Smooth muscle cell (in vitro differentiated cells): Measurements from ENCODE around the gene SH3RF2. TPM values are rescaled to one million over a fixed set of nuclear protein-coding genes. Genes with fewer than 3 reads are reported as not detected.

Source experiments
- DNase-seq: peaks from one replicate; lab custom pipeline; 2025; ENCODE audit not compliant: unreplicated experiment; lab: John Stamatoyannopoulos, UW
- H2AFZ ChIP-seq: fragments of 200-600 bp; sonication (generic); 2 replicates; pipeline ENCODE4 v1.6.0; 2016; ENCODE audit warnings: antibody characterized with exemption, low read depth, mild to moderate bottlenecking
- H3F3A ChIP-seq: fragments of 200-600 bp; sonication (generic); 2 replicates; pipeline ENCODE4 v1.6.0; 2017; ENCODE audit warnings: antibody characterized with exemption, low read depth
- H3K27ac ChIP-seq: fragments of 200-600 bp; sonication (generic); 2 replicates; pipeline ENCODE4 v1.5.1; 2016; ENCODE audit warnings: low read depth, mild to moderate bottlenecking
- H3K27me3 ChIP-seq: fragments of 200-600 bp; sonication (generic); 2 replicates; pipeline ENCODE4 v1.6.1; 2016; ENCODE audit warnings: low read depth, mild to moderate bottlenecking
- H3K36me3 ChIP-seq: fragments of 200-600 bp; sonication (generic); 2 replicates; pipeline ENCODE4 v1.5.1; 2016; ENCODE audit warnings: low read depth
- H3K4me1 ChIP-seq: fragments of 200-600 bp; sonication (generic); 2 replicates; pipeline ENCODE4 v1.5.1; 2016; ENCODE audit warnings: low read depth
- H3K4me2 ChIP-seq: fragments of 200-600 bp; sonication (generic); 2 replicates; pipeline ENCODE4 v1.6.0; 2016; ENCODE audit warnings: mild to moderate bottlenecking
- H3K4me3 ChIP-seq: fragments of 200-600 bp; sonication (generic); 2 replicates; pipeline ENCODE4 v1.5.1; 2016; ENCODE audit warnings: mild to moderate bottlenecking
- H3K79me2 ChIP-seq: fragments of 200-600 bp; sonication (generic); 2 replicates; pipeline ENCODE4 v1.6.0; 2016; ENCODE audit warnings: low read depth, mild to moderate bottlenecking
- H3K9ac ChIP-seq: fragments of 200-600 bp; sonication (generic); 2 replicates; pipeline ENCODE4 v1.6.0; 2016; ENCODE audit warnings: low read depth
- H3K9me3 ChIP-seq: fragments of 200-600 bp; sonication (generic); replicated peaks from 2 replicates; pipeline ENCODE4 v1.5.1; 2016; ENCODE audit warnings: low read depth
- H4K20me1 ChIP-seq: fragments of 200-600 bp; sonication (generic); 2 replicates; pipeline ENCODE4 v1.6.0; 2016; ENCODE audit warnings: low read depth
- CTCF ChIP-seq: fragments of 200-600 bp; sonication (generic); IDR thresholded peaks from 2 replicates; pipeline ENCODE4 v1.5.1; 2017; ENCODE audit warnings: borderline replicate concordance, mild to moderate bottlenecking, antibody characterized with exemption; ENCODE audit not compliant: insufficient read depth, poor library complexity, severe bottlenecking
- WGBS: methylation state at CpG from one replicate; pipeline ENCODE4 v1.1.7; 2016; ENCODE audit warnings: low lambda C conversion rate; 5-methylcytosine and 5-hydroxymethylcytosine counted together
- polyA plus RNA-seq: library from polyadenylated mRNA; unstranded; fragments of >200 nt; fragmentation: Nextera tagmentation; extraction: Ambion mirVana; gene quantifications from 2 replicates; pipeline ENCODE4 v1.2.1, GENCODE V29; 2016
- total RNA-seq: library from RNA; depleted of rRNA; stranded (reverse); fragments of >200 nt; gene quantifications from 2 replicates; pipeline ENCODE4 v1.2.3, GENCODE V29; 2014

Gene SH3RF2
- total and polyA plus RNA-seq, 2 experiments from 2014 or later = 1.0 to 2.0 TPM

GRCh38 chr5:146040527-146040926, 104.1 kb downstream of the SH3RF2 start:
- 62% methylated on average over 3 of the region's 3 CpGs for WGBS
- Histone ChIP-seq H3K4me1 (no peaks in the 10 kb centered on the region), H3F3A (no peaks in the 10 kb centered on the region), H3K79me2 (no peaks in the 10 kb centered on the region), H3K4me2 (no peak overlapping the region), H3K9me3 (no peaks in the 10 kb centered on the region), H3K36me3 (no peaks in the 10 kb centered on the region), H3K27me3 (no peaks in the 10 kb centered on the region), H4K20me1 (no peaks in the 10 kb centered on the region), H3K4me3 (no peak overlapping the region), H3K9ac (no peak overlapping the region), H2AFZ (no peak overlapping the region), H3K27ac (no peak overlapping the region)
- no peak for TF ChIP-seq CTCF
- DNase-seq = no peak

DNA sequence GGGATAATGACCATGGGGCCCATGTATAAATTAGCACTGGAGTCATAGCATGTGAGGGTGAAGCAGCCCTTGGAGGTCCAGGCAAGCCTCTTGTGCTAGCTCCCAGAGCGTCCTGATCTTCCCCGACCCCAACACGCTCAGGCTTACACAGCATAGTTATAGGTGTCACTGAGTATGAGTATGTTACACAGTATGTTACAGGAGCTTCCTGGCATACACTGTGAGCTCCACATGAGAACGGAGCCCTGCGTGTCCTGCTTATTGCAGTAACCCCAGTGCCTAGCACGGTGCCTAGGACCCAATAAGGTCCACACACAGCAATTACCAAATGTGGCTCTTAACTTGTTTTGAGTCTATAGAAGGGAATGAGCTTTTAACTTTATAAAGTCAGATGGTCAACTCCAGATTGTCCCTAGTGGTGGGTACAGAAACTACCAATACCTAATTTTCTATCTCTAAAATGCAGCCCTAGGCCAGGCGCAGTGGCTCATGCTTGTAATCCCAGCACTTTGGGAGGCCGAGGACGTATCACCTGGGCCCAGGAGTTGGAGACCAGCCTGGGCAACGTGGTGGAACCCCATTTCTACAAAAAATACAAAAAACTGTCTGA, 104.9 kb downstream of the SH3RF2 start:
- no peaks in the 10 kb centered on the region for H4K20me1 ChIP-seq
- H3K36me3 ChIP-seq = no peaks in the 10 kb centered on the region
- H3F3A ChIP-seq = no peaks in the 10 kb centered on the region
- no peaks in the 10 kb centered on the region for H3K9me3 ChIP-seq
- no peak overlapping the region for H3K4me3 ChIP-seq
- H3K79me2 ChIP-seq = no peaks in the 10 kb centered on the region
- no peak overlapping the region for H3K9ac ChIP-seq
- H3K27ac ChIP-seq = no peak overlapping the region
- H3K27me3 ChIP-seq = no peaks in the 10 kb centered on the region
- WGBS = 80% methylated on average over 10 of the region's 10 CpGs
- peak; percentile 45 for TF ChIP-seq CTCF
- no peak for DNase-seq
- H3K4me1 ChIP-seq = no peaks in the 10 kb centered on the region
- H3K4me2 ChIP-seq = no peak overlapping the region
- H2AFZ ChIP-seq = no peak overlapping the region

GRCh38 chr5:146042628-146043279, 106.4 kb downstream of the SH3RF2 start:
- peak overlapping the region; percentile 12 for H3K27ac ChIP-seq
- H3K9ac ChIP-seq = no peak overlapping the region
- H3K27me3 ChIP-seq = no peaks in the 10 kb centered on the region
- H3K4me1 ChIP-seq = no peaks in the 10 kb centered on the region
- no peaks in the 10 kb centered on the region for H3K9me3 ChIP-seq
- peak overlapping the region; percentile 44 for H3K4me2 ChIP-seq
- H3K36me3 ChIP-seq = no peaks in the 10 kb centered on the region
- H3F3A ChIP-seq = no peaks in the 10 kb centered on the region
- no peak for DNase-seq
- no peak for TF ChIP-seq CTCF
- H3K4me3 ChIP-seq = no peak overlapping the region
- H3K79me2 ChIP-seq = no peaks in the 10 kb centered on the region
- no peak overlapping the region for H2AFZ ChIP-seq
- WGBS = 44% methylated on average over 5 of the region's 5 CpGs
- H4K20me1 ChIP-seq = no peaks in the 10 kb centered on the region

GRCh38 chr5:146043722-146044121, 107.3 kb downstream of the SH3RF2 start:
- DNase-seq = no peak
- Histone ChIP-seq H3F3A (no peaks in the 10 kb centered on the region), H3K27ac (no peak overlapping the region), H3K4me3 (no peak overlapping the region), H2AFZ (no peak overlapping the region), H3K36me3 (no peaks in the 10 kb centered on the region), H3K4me1 (no peaks in the 10 kb centered on the region), H3K79me2 (no peaks in the 10 kb centered on the region), H3K4me2 (no peak overlapping the region), H3K27me3 (no peaks in the 10 kb centered on the region), H3K9me3 (no peaks in the 10 kb centered on the region), H4K20me1 (no peaks in the 10 kb centered on the region), H3K9ac (no peak overlapping the region)
- WGBS = 97% methylated on average over 4 of the region's 4 CpGs
- no peak for TF ChIP-seq CTCF
